GM23338 (cell line): ENCODE data around the gene OR56A4. TPM values are rescaled to one million over a fixed set of nuclear protein-coding genes. Genes with fewer than 3 reads are reported as not detected.

Experiments
- ATAC-seq: fragments of 200-7000 bp; cut with Tn5 transposase; 3 replicates; pipeline ENCODE4 v1.9.1; 2020
- DNase-seq: peaks from one replicate; pipeline ENCODE4 v3.0.0-alpha.2; 2015; ENCODE audit warnings: low spot score
- H2AFZ ChIP-seq: fragments of 200-600 bp; sonication (generic); 2 replicates; pipeline ENCODE4 v1.8.0; 2016; ENCODE audit warnings: antibody characterized with exemption, mild to moderate bottlenecking, moderate library complexity
- H3F3A ChIP-seq: fragments of 200-600 bp; sonication (generic); replicated peaks from 2 replicates; pipeline ENCODE4 v1.8.0; 2017; ENCODE audit warnings: antibody characterized with exemption, mixed run types, low read depth
- H3K27ac ChIP-seq: fragments of 200-600 bp; sonication (generic); 2 replicates; pipeline ENCODE4 v1.6.1; 2016; ENCODE audit warnings: low read depth
- H3K27me3 ChIP-seq: fragments of 200-600 bp; sonication (generic); 2 replicates; pipeline ENCODE4 v1.8.0; 2016; ENCODE audit warnings: mild to moderate bottlenecking, mixed run types, moderate library complexity; ENCODE audit not compliant: insufficient read depth
- H3K36me3 ChIP-seq: fragments of 200-600 bp; sonication (generic); 2 replicates; pipeline ENCODE4 v1.8.0; 2016; ENCODE audit warnings: mild to moderate bottlenecking; ENCODE audit not compliant: insufficient read depth
- H3K4me1 ChIP-seq: fragments of 200-600 bp; sonication (generic); 2 replicates; pipeline ENCODE4 v1.8.0; 2016; ENCODE audit warnings: mild to moderate bottlenecking, moderate library complexity; ENCODE audit not compliant: insufficient read depth
- H3K4me2 ChIP-seq: fragments of 200-600 bp; sonication (generic); 2 replicates; pipeline ENCODE4 v1.7.1; 2017; ENCODE audit warnings: mixed run types
- H3K4me3 ChIP-seq: fragments of 200-600 bp; sonication (generic); 2 replicates; pipeline ENCODE4 v1.6.1; 2016; ENCODE audit warnings: mixed run types
- H3K79me2 ChIP-seq: fragments of 200-600 bp; sonication (generic); replicated peaks from 2 replicates; pipeline ENCODE4 v1.8.0; 2017; ENCODE audit warnings: mild to moderate bottlenecking; ENCODE audit not compliant: insufficient read depth
- H3K9me2 ChIP-seq: fragments of 200-600 bp; sonication (generic); 2 replicates; pipeline ENCODE4 v1.8.0; 2017; ENCODE audit not compliant: insufficient read depth
- H4K20me1 ChIP-seq: fragments of 200-600 bp; sonication (generic); replicated peaks from 2 replicates; pipeline ENCODE4 v1.8.0; 2017; ENCODE audit warnings: mild to moderate bottlenecking; ENCODE audit not compliant: insufficient read depth
- H3K27ac Mint-ChIP-seq: 2 replicates; pipeline ENCODE4 v1.8.0; 2020; ENCODE audit warnings: inconsistent platforms, mild to moderate bottlenecking, moderate library complexity, mixed read lengths
- H3K27me3 Mint-ChIP-seq: 3 replicates; pipeline ENCODE4 v1.8.0; 2022; ENCODE audit warnings: low read depth, mild to moderate bottlenecking, moderate library complexity, mixed read lengths, inconsistent platforms; ENCODE audit not compliant: insufficient read depth, poor library complexity
- H3K36me3 Mint-ChIP-seq: 3 replicates; pipeline ENCODE4 v1.8.0; 2021; ENCODE audit warnings: low read depth, mild to moderate bottlenecking, inconsistent platforms, moderate library complexity, mixed read lengths
- H3K4me1 Mint-ChIP-seq: 3 replicates; pipeline ENCODE4 v1.8.0; 2020; ENCODE audit warnings: mild to moderate bottlenecking, inconsistent platforms, mixed read lengths
- H3K4me3 Mint-ChIP-seq: 3 replicates; pipeline ENCODE4 v1.8.0; 2021; ENCODE audit warnings: moderate library complexity, mild to moderate bottlenecking, inconsistent platforms, mixed read lengths
- H3K9me3 Mint-ChIP-seq: 3 replicates; pipeline ENCODE4 v1.8.0; 2020; ENCODE audit warnings: moderate library complexity, mild to moderate bottlenecking, inconsistent platforms, mixed read lengths
- ETS1 ChIP-seq: IDR thresholded peaks from 2 replicates; pipeline ENCODE4 v1.6.1; 2016; ENCODE audit warnings: antibody characterized with exemption
- REST ChIP-seq: IDR thresholded peaks from one replicate; pipeline ENCODE4 v1.6.1; 2018; ENCODE audit warnings: antibody characterized with exemption; ENCODE audit not compliant: unreplicated experiment
- STAT1 ChIP-seq: IDR thresholded peaks from one replicate; pipeline ENCODE4 v1.6.1; 2016; ENCODE audit warnings: antibody characterized with exemption; ENCODE audit not compliant: unreplicated experiment
- ZNF462 ChIP-seq: fragments of 250-450 bp; sonication (Bioruptor Pico); IDR thresholded peaks from 2 replicates; pipeline ENCODE4 v1.5.0; 2020; ENCODE audit warnings: mild to moderate bottlenecking, moderate library complexity
- polyA plus RNA-seq: library from polyadenylated mRNA; unstranded; fragments of >200 nt; fragmentation: Nextera tagmentation; extraction: Ambion mirVana; gene quantifications from 2 replicates; pipeline ENCODE4 v1.2.1, GENCODE V29; 2016
- total RNA-seq: library from RNA; depleted of rRNA; stranded (reverse); fragments of >200 nt; shearing (Covaris generic); gene quantifications from 2 replicates; pipeline ENCODE4 v1.2.3, GENCODE V29; 2014

The OR56A4 gene
- total and polyA plus RNA-seq, 2 experiments from 2014 or later, result 0.10 to 0.23 TPM

- TF ChIP-seq ZNF462, result no peak
Observed at GRCh38 chr11:5992150-5992549, 14.6 kb downstream of the OR56A4 start (continued).

GRCh38 chr11:5989203-5989602 lies 17.5 kb downstream of the OR56A4 start:
- H3K27me3 ChIP-seq, result no peaks in the 10 kb centered on the region
- Mint-ChIP-seq H3K9me3 (no peaks in the 10 kb centered on the region), H3K27me3 (peaks cover 5% of the 10 kb centered on the region), H3K27ac (no peak overlapping the region), H3K36me3 (no peaks in the 10 kb centered on the region), H3K4me3 (no peak overlapping the region), H3K4me1 (peaks cover 3% of the 10 kb centered on the region; the same call in 1 of the 3 replicates)
- H3K9me2 ChIP-seq, result peaks cover 11% of the 10 kb centered on the region; the same call in 1 of the 2 replicates
- no peak overlapping the region for H2AFZ ChIP-seq
- ATAC-seq (no peak), DNase-seq (no peak)
- H3K4me3 ChIP-seq, result no peak overlapping the region
- H3F3A ChIP-seq, result no peaks in the 10 kb centered on the region
- H4K20me1 ChIP-seq, result no peaks in the 10 kb centered on the region
- H3K4me1 ChIP-seq, result no peaks in the 10 kb centered on the region
- no peak overlapping the region for H3K27ac ChIP-seq
- no peaks in the 10 kb centered on the region for H3K36me3 ChIP-seq
- H3K4me2 ChIP-seq, result no peak overlapping the region
- H3K79me2 ChIP-seq, result no peaks in the 10 kb centered on the region
- TF ChIP-seq REST (no peak), ZNF462 (no peak), ETS1 (no peak), STAT1 (no peak)
